ENCODE results near the gene GALNT18. TPM values are rescaled to one million over a fixed set of nuclear protein-coding genes. Genes with fewer than 3 reads are reported as not detected.

GALNT18 gene
- total RNA-seq, 1 experiment from 2014 or later = 1.7 TPM

GRCh38 chr11:11306855-11307254, 314.9 kb downstream of the GALNT18 start:
- no peak overlapping the region for H2BK5ac ChIP-seq (ENCODE audit: insufficient read length, low read length)
- no peaks in the 10 kb centered on the region for H3K79me2 ChIP-seq (ENCODE audit: insufficient read depth, low read length)
- H2BK12ac ChIP-seq (ENCODE audit: insufficient read length, low read depth, low read length) = no peak overlapping the region
- no peak for TF ChIP-seq CTCF (conservative IDR thresholded peaks at IDR 0.05)
- H3K27ac ChIP-seq (ENCODE audit: insufficient read length, low read depth, low read length) = no peak overlapping the region
- H3K4me1 ChIP-seq (ENCODE audit: insufficient read depth, low read length) = no peaks in the 10 kb centered on the region
- H2BK120ac ChIP-seq (ENCODE audit: low read depth, low read length, poor library complexity, severe bottlenecking) = no peak overlapping the region
- no peaks in the 10 kb centered on the region for H3K9me3 ChIP-seq (ENCODE audit: control insufficient read depth, low read depth, low read length)
- H3K4me2 ChIP-seq (ENCODE audit: insufficient read depth, insufficient read length, low read length) = no peak overlapping the region
- Mint-ChIP-seq H3K4me1 (no peaks in the 10 kb centered on the region), H3K9me3 (no peaks in the 10 kb centered on the region), H3K36me3 (ENCODE audit: insufficient read depth in 1 of 3, low read depth in 3 of 3) (no peaks in the 10 kb centered on the region), H3K27me3 (ENCODE audit: low read depth) (peaks cover 4% of the 10 kb centered on the region), H3K27ac (no peak overlapping the region), H3K4me3 (no peak overlapping the region)
- H3K4ac ChIP-seq (ENCODE audit: low read depth, low read length) = no peak overlapping the region
- no peaks in the 10 kb centered on the region for H3K23me2 ChIP-seq (ENCODE audit: insufficient read length, low read depth, low read length, poor library complexity, severe bottlenecking)
- H4K91ac ChIP-seq (ENCODE audit: insufficient read length, low read depth, low read length) = no peak overlapping the region
- H3T11ph ChIP-seq (ENCODE audit: low read length) = no peak overlapping the region
- no peak overlapping the region for H3K56ac ChIP-seq (ENCODE audit: insufficient read length, low read depth, low read length)
- no peak overlapping the region for H3K18ac ChIP-seq (ENCODE audit: insufficient read length, low read depth, low read length)
- H3K79me1 ChIP-seq (ENCODE audit: insufficient read depth, low read depth, low read length, poor library complexity, severe bottlenecking) = no peaks in the 10 kb centered on the region
- no peak overlapping the region for H2AFZ ChIP-seq (ENCODE audit: low read length)
- no peak overlapping the region for H4K5ac ChIP-seq (ENCODE audit: insufficient read length, low read depth, low read length)
- no peak overlapping the region for H3K23ac ChIP-seq (ENCODE audit: insufficient read length, low read depth, low read length)
- no CpG with 5 or more reads among the region's 2 CpGs for WGBS (ENCODE audit: extremely low coverage, insufficient read length, low lambda C conversion rate)
- no peak overlapping the region for H2BK20ac ChIP-seq (ENCODE audit: low read depth, low read length, poor library complexity, severe bottlenecking)
- H4K8ac ChIP-seq (replicated peaks; ENCODE audit: insufficient read length, low read depth, low read length) = no peak overlapping the region
- no peak overlapping the region for H2AK5ac ChIP-seq (ENCODE audit: insufficient read length, low read length)
- DNase-seq = no peak
- no peak overlapping the region for H2BK15ac ChIP-seq (ENCODE audit: low read depth, low read length)
- H3K9ac ChIP-seq (ENCODE audit: extremely low read depth, insufficient read length, low read length) = no peak overlapping the region
- no peaks in the 10 kb centered on the region for H3K27me3 ChIP-seq (ENCODE audit: insufficient read depth, low read length)
- no peak overlapping the region for H3K14ac ChIP-seq (ENCODE audit: insufficient read depth, low read length)
- H4K20me1 ChIP-seq (ENCODE audit: control insufficient read depth, insufficient read depth, insufficient read length) = no peaks in the 10 kb centered on the region
